HEK293 (cell line): ENCODE data around the gene IGLL1.

Experiments
- CTCF ChIA-PET: fragments of 350-600 bp; formaldehyde crosslinking; extraction: SDS; loops from one replicate; lab custom pipeline; 2021; ENCODE audit warnings: antibody characterized with exemption; lab: Yijun Ruan, JAX
- POLR2A ChIA-PET: fragments of 300-600 bp; formaldehyde crosslinking; extraction: SDS; loops from one replicate; lab custom pipeline; 2020; ENCODE audit warnings: antibody characterized with exemption, inconsistent platforms; lab: Yijun Ruan, JAX
- H3K27ac ChIP-seq: fragments of 200-500 bp; sonication (Bioruptor generic); 2 replicates; pipeline ENCODE4 v1.5.1; 2014; ENCODE audit warnings: low read depth, low read length, control low read depth, inconsistent platforms; ENCODE audit errors: extremely low read depth
- H3K36me3 ChIP-seq, 2 experiments: fragments of 200-500 bp in 1 of 2; sonication (Bioruptor generic) in 1 of 2; 1 replicate in 1 of 2; 2 replicates in 1 of 2; pipeline ENCODE4 v1.5.1; 2014 to 2017; ENCODE audit warnings: inconsistent platforms in 2 of 2, low read length in 2 of 2; ENCODE audit not compliant: control insufficient read depth in 2 of 2, insufficient read depth in 1 of 2
- H3K4me1 ChIP-seq: fragments of 200-500 bp; sonication (Bioruptor generic); 2 replicates; pipeline ENCODE4 v1.5.1; 2014; ENCODE audit warnings: mild to moderate bottlenecking, low read length, inconsistent platforms; ENCODE audit not compliant: control insufficient read depth, insufficient read depth
- H3K4me3 ChIP-seq: 2 replicates; pipeline ENCODE4 v1.5.1; 2011; ENCODE audit warnings: low read depth, mild to moderate bottlenecking, control low read depth, low read length, moderate library complexity
- H3K9me3 ChIP-seq: fragments of 200-500 bp; sonication (Bioruptor generic); 2 replicates; pipeline ENCODE4 v1.5.1; 2014; ENCODE audit warnings: low read depth, low read length, inconsistent platforms; ENCODE audit not compliant: control insufficient read depth, insufficient read depth
- AEBP2 ChIP-seq: fragments of 450-650 bp; formaldehyde crosslinking; IDR thresholded peaks from 2 replicates; pipeline ENCODE4 v1.5.1; 2016; ENCODE audit warnings: missing biosample characterization, missing genetic modification characterization, borderline replicate concordance
- KLF1 ChIP-seq: fragments of 450-650 bp; formaldehyde crosslinking; IDR thresholded peaks from 2 replicates; pipeline ENCODE4 v1.5.1; 2016; ENCODE audit warnings: missing biosample characterization, missing genetic modification characterization
- KLF17 ChIP-seq: fragments of 450-650 bp; formaldehyde crosslinking; IDR thresholded peaks from 2 replicates; pipeline ENCODE4 v1.5.1; 2016; ENCODE audit warnings: missing biosample characterization, missing genetic modification characterization
- KLF9 ChIP-seq: fragments of 450-650 bp; formaldehyde crosslinking; IDR thresholded peaks from 2 replicates; pipeline ENCODE4 v1.5.1; 2016; ENCODE audit warnings: missing biosample characterization, missing genetic modification characterization, low read depth
- SP7 ChIP-seq: fragments of 450-650 bp; formaldehyde crosslinking; IDR thresholded peaks from 2 replicates; pipeline ENCODE4 v1.5.1; 2016; ENCODE audit warnings: missing biosample characterization, missing genetic modification characterization
- WT1 ChIP-seq: fragments of 450-650 bp; formaldehyde crosslinking; IDR thresholded peaks from 2 replicates; pipeline ENCODE4 v1.5.1; 2016; ENCODE audit warnings: missing biosample characterization, missing genetic modification characterization
- ZBTB20 ChIP-seq: fragments of 450-650 bp; formaldehyde crosslinking; IDR thresholded peaks from 2 replicates; pipeline ENCODE4 v1.5.1; 2016; ENCODE audit warnings: missing biosample characterization, missing genetic modification characterization
- ZBTB8A ChIP-seq: fragments of 450-650 bp; formaldehyde crosslinking; IDR thresholded peaks from 2 replicates; pipeline ENCODE4 v1.5.1; 2016; ENCODE audit warnings: missing biosample characterization, missing genetic modification characterization
- ZNF114 ChIP-seq: fragments of 450-650 bp; formaldehyde crosslinking; IDR thresholded peaks from 2 replicates; pipeline ENCODE4 v1.5.0; 2017; ENCODE audit warnings: missing biosample characterization, missing genetic modification characterization
- ZNF157 ChIP-seq: fragments of 450-650 bp; formaldehyde crosslinking; IDR thresholded peaks from 2 replicates; pipeline ENCODE4 v1.5.1; 2016; ENCODE audit warnings: missing biosample characterization, missing genetic modification characterization
- ZNF335 ChIP-seq: fragments of 450-650 bp; formaldehyde crosslinking; conservative IDR thresholded peaks from 2 replicates; pipeline ENCODE4 v1.5.1; 2016; ENCODE audit warnings: missing biosample characterization, missing genetic modification characterization
- ZNF341 ChIP-seq: fragments of 450-650 bp; formaldehyde crosslinking; IDR thresholded peaks from 2 replicates; pipeline ENCODE4; 2016; ENCODE audit warnings: low read depth, missing biosample characterization, missing genetic modification characterization
- ZNF366 ChIP-seq: fragments of 450-650 bp; formaldehyde crosslinking; conservative IDR thresholded peaks from 2 replicates; pipeline ENCODE4 v1.5.1; 2016; ENCODE audit warnings: missing biosample characterization, missing genetic modification characterization
- ZNF398 ChIP-seq: fragments of 450-650 bp; formaldehyde crosslinking; IDR thresholded peaks from 2 replicates; pipeline ENCODE4 v1.5.1; 2017; ENCODE audit warnings: missing biosample characterization, missing genetic modification characterization
- ZNF473 ChIP-seq: fragments of 450-650 bp; formaldehyde crosslinking; IDR thresholded peaks from 2 replicates; pipeline ENCODE4 v1.5.1; 2017; ENCODE audit warnings: missing biosample characterization, missing genetic modification characterization
- ZNF629 ChIP-seq: fragments of 450-650 bp; formaldehyde crosslinking; IDR thresholded peaks from 2 replicates; pipeline ENCODE4 v1.5.1; 2017; ENCODE audit warnings: missing biosample characterization, missing genetic modification characterization
- ZSCAN18 ChIP-seq: fragments of 450-650 bp; formaldehyde crosslinking; IDR thresholded peaks from 2 replicates; pipeline ENCODE4 v1.5.1; 2016; ENCODE audit warnings: missing biosample characterization, missing genetic modification characterization
- ZSCAN23 ChIP-seq: fragments of 450-650 bp; formaldehyde crosslinking; IDR thresholded peaks from 2 replicates; pipeline ENCODE4 v1.5.1; 2016; ENCODE audit warnings: missing biosample characterization, missing genetic modification characterization
- TF ChIP-seq, protein P1 (sequence below): fragments of 450-650 bp; formaldehyde crosslinking; IDR thresholded peaks from 2 replicates; pipeline ENCODE4 v1.5.1; 2016; ENCODE audit warnings: missing biosample characterization, missing genetic modification characterization
- TF ChIP-seq, protein P2 (sequence below): fragments of 450-650 bp; IDR thresholded peaks from 2 replicates; pipeline ENCODE4 v1.5.1; 2018; ENCODE audit warnings: missing biosample characterization, missing genetic modification characterization
- TF ChIP-seq, protein P3 (sequence below): fragments of 450-650 bp; formaldehyde crosslinking; IDR thresholded peaks from 2 replicates; pipeline ENCODE4 v1.5.1; 2016; ENCODE audit warnings: missing biosample characterization, missing genetic modification characterization

The IGLL1 gene

GRCh38 chr22:23533771-23534191 lies 46.3 kb downstream of the IGLL1 start:
- H3K4me1 ChIP-seq = peaks cover 7% of the 10 kb centered on the region; the same call in 1 of the 2 replicates
- peak; percentile 75 for TF ChIP-seq WT1 (tag by site-specific recombination)
- peak; percentile 63 for TF ChIP-seq ZNF341
- TF ChIP-seq KLF9 = no peak
- no peak for TF ChIP-seq AEBP2 (tag by site-specific recombination)
- 0 out of 2 replicates have a peak, but pooled peaks have one; percentile 28 for TF ChIP-seq KLF1 (tag by site-specific recombination)
- TF ChIP-seq, protein P1, sequence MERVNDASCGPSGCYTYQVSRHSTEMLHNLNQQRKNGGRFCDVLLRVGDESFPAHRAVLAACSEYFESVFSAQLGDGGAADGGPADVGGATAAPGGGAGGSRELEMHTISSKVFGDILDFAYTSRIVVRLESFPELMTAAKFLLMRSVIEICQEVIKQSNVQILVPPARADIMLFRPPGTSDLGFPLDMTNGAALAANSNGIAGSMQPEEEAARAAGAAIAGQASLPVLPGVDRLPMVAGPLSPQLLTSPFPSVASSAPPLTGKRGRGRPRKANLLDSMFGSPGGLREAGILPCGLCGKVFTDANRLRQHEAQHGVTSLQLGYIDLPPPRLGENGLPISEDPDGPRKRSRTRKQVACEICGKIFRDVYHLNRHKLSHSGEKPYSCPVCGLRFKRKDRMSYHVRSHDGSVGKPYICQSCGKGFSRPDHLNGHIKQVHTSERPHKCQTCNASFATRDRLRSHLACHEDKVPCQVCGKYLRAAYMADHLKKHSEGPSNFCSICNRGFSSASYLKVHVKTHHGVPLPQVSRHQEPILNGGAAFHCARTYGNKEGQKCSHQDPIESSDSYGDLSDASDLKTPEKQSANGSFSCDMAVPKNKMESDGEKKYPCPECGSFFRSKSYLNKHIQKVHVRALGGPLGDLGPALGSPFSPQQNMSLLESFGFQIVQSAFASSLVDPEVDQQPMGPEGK (tag by site-specific recombination) = 0 out of 2 replicates have a peak, but pooled peaks have one; percentile 12
- peak; percentile 70 for TF ChIP-seq ZNF366 (tag by site-specific recombination)
- TF ChIP-seq ZNF157 (tag by site-specific recombination) = 0 out of 2 replicates have a peak, but pooled peaks have one; percentile 17
- TF ChIP-seq ZNF398 (tag by site-specific recombination) = peak; percentile 32; the same call in 1 of the 2 replicates
- no peak for TF ChIP-seq ZNF114
- 0 out of 2 replicates have a peak, but pooled peaks have one; percentile 30 for TF ChIP-seq ZSCAN18
- TF ChIP-seq KLF17 (tag by site-specific recombination) = peak; percentile 95
- TF ChIP-seq ZSCAN23 = no peak
- no peak for TF ChIP-seq ZNF629 (tag by site-specific recombination)
- TF ChIP-seq, all 188 proteins: peak for 9
- Histone ChIP-seq H3K9me3 (no peaks in the 10 kb centered on the region), H3K4me3 (no peak overlapping the region), H3K27ac (no peak overlapping the region; the same call in 1 of the 2 replicates), H3K36me3 (no peaks in the 10 kb centered on the region)
- CTCF ChIA-PET = no interaction called here
- POLR2A ChIA-PET = interaction anchor here (1.1 kb wide), 1 partner anchor 360 kb away, joined by 3 read pairs; the partner anchor contains the start of gene MIF

- ChIA-PET POLR2A (no interaction called here), CTCF (interaction anchor here (0.6 to 0.7 kb wide), 2 partner anchors 30 to 77 kb away, joined by 6 read pairs; no protein-coding TSS in a partner anchor)
- Histone ChIP-seq H3K27ac (no peak overlapping the region; the same call in 1 of the 2 replicates), H3K4me3 (no peak overlapping the region), H3K4me1 (peaks cover 7% of the 10 kb centered on the region; the same call in 1 of the 2 replicates), H3K9me3 (no peaks in the 10 kb centered on the region), H3K36me3 (no peaks in the 10 kb centered on the region)
- TF ChIP-seq, protein P2, sequence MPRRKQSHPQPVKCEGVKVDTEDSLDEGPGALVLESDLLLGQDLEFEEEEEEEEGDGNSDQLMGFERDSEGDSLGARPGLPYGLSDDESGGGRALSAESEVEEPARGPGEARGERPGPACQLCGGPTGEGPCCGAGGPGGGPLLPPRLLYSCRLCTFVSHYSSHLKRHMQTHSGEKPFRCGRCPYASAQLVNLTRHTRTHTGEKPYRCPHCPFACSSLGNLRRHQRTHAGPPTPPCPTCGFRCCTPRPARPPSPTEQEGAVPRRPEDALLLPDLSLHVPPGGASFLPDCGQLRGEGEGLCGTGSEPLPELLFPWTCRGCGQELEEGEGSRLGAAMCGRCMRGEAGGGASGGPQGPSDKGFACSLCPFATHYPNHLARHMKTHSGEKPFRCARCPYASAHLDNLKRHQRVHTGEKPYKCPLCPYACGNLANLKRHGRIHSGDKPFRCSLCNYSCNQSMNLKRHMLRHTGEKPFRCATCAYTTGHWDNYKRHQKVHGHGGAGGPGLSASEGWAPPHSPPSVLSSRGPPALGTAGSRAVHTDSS (tag by site-specific recombination) = no peak
- TF ChIP-seq ZNF335 (tag by site-specific recombination) = peak; percentile 66
- no peak for TF ChIP-seq SP7
- TF ChIP-seq ZNF473 (tag by site-specific recombination) = no peak
- TF ChIP-seq, protein P3, sequence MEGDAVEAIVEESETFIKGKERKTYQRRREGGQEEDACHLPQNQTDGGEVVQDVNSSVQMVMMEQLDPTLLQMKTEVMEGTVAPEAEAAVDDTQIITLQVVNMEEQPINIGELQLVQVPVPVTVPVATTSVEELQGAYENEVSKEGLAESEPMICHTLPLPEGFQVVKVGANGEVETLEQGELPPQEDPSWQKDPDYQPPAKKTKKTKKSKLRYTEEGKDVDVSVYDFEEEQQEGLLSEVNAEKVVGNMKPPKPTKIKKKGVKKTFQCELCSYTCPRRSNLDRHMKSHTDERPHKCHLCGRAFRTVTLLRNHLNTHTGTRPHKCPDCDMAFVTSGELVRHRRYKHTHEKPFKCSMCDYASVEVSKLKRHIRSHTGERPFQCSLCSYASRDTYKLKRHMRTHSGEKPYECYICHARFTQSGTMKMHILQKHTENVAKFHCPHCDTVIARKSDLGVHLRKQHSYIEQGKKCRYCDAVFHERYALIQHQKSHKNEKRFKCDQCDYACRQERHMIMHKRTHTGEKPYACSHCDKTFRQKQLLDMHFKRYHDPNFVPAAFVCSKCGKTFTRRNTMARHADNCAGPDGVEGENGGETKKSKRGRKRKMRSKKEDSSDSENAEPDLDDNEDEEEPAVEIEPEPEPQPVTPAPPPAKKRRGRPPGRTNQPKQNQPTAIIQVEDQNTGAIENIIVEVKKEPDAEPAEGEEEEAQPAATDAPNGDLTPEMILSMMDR (tag by site-specific recombination) = peak; percentile 47
- TF ChIP-seq ZNF398 (tag by site-specific recombination) = peak; percentile 63
- peak; percentile 18; the same call in 1 of the 2 replicates for TF ChIP-seq ZBTB8A (tag by site-specific recombination)
- peak; percentile 51; the same call in 1 of the 2 replicates for TF ChIP-seq ZBTB20 (tag by site-specific recombination)
These were observed 46.7 kb downstream of the IGLL1 start for GRCh38 chr22:23533328-23533762.
